Skeletal muscle tissue (tissue), 4 donors: ENCODE measurements around the gene TFF3. TPM values are rescaled to one million over a fixed set of nuclear protein-coding genes. Genes with fewer than 3 reads are reported as not detected.

Experiments
- H3K27ac ChIP-seq: one replicate; pipeline ENCODE4 v1.7.0; 2013; ENCODE audit warnings: mild to moderate bottlenecking, low read depth, low read length, inconsistent platforms
- H3K27me3 ChIP-seq, 3 donors: one replicate each; pipeline ENCODE4 v1.7.0; 2013; ENCODE audit warnings: low read length in 3 of 3; ENCODE audit not compliant: control insufficient read depth in 3 of 3, insufficient read depth in 3 of 3
- H3K36me3 ChIP-seq, 3 donors: one replicate each; pipeline ENCODE4 v1.7.0; 2013; ENCODE audit warnings: low read length in 3 of 3; ENCODE audit not compliant: control insufficient read depth in 3 of 3, insufficient read depth in 3 of 3
- H3K4me1 ChIP-seq, 3 donors: one replicate each; pipeline ENCODE4 v1.7.0; 2013; ENCODE audit warnings: low read length in 3 of 3, mild to moderate bottlenecking in 3 of 3; ENCODE audit not compliant: control insufficient read depth in 3 of 3, insufficient read depth in 3 of 3
- H3K4me3 ChIP-seq, 3 donors: one replicate each; pipeline ENCODE4 v1.7.0; 2013; ENCODE audit warnings: low read length in 3 of 3
- H3K9ac ChIP-seq, 3 donors: one replicate each; pipeline ENCODE4 v1.7.0; 2013; ENCODE audit warnings: low read length in 3 of 3, mild to moderate bottlenecking in 3 of 3, moderate library complexity in 2 of 3, low read depth in 1 of 3
- H3K9me3 ChIP-seq, 3 donors: one replicate each; pipeline ENCODE4 v1.7.0; 2013; ENCODE audit warnings: low read length in 3 of 3; ENCODE audit not compliant: control insufficient read depth in 3 of 3
- total RNA-seq: library from RNA; depleted of rRNA; stranded (reverse); fragments of >200 nt; gene quantifications from one replicate; pipeline ENCODE4 v1.2.3, GENCODE V29; 2014
- donor health status: Osteomylitis.

TFF3 gene
- total RNA-seq, 1 donor from 2014 or later: 5.2 TPM

DNA sequence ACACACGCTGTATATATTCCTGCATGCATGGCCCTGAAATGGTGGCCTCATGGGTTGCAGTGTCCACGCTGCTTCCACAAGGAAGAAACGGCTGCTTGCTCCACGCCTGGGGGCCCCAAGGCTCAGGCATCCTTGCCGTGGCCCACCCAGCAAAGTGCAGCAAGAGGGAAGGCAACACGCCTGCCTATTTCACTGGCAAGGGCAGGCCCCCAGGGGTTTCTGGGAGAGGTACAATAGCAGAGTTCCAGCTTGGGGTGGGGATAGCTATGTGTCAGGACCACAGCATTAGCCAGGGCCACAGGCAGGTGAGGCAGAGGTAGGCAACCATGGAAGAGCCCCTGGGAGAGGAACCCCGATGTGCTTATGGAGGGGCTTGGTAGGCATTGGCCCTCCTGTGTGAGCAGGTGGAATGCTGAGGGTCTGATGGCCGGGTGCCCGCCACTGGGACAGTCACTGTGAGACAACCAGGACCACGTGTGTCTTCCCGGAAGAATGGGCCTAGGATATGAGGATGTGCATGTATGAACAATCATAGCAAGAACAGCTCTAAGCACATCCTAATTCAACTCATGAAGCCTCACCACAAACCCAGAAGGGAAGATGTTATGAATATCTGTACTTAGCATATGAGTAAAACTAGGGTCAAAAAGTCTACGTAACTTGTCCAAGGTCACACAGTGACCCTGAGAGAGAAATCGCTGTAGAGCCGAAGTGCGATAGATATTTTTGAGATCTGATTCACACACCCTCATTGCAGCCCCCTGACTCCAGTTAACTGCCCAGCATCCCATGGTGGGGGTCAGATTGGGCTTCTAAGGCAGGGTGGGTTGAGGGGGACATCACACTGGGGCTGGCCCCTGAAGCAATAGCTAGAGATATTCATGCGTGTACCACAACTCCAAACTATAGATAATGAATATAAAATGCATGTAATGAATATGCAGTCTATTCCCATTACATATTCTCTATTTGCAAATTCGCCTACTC, 23.8 kb upstream of the TFF3 start:
- Histone ChIP-seq H3K36me3 (no peaks in the 10 kb centered on the region), H3K9me3 (no peaks in the 10 kb centered on the region), H3K9ac (no peak overlapping the region), H3K4me3 (no peak overlapping the region), H3K4me1 (peaks cover 0 to 6% (median 0%) of the 10 kb centered on the region in 3 donors), H3K27me3 (peaks cover 3 to 19% (median 8%) of the 10 kb centered on the region in 3 donors), H3K27ac (no peak overlapping the region)

DNA sequence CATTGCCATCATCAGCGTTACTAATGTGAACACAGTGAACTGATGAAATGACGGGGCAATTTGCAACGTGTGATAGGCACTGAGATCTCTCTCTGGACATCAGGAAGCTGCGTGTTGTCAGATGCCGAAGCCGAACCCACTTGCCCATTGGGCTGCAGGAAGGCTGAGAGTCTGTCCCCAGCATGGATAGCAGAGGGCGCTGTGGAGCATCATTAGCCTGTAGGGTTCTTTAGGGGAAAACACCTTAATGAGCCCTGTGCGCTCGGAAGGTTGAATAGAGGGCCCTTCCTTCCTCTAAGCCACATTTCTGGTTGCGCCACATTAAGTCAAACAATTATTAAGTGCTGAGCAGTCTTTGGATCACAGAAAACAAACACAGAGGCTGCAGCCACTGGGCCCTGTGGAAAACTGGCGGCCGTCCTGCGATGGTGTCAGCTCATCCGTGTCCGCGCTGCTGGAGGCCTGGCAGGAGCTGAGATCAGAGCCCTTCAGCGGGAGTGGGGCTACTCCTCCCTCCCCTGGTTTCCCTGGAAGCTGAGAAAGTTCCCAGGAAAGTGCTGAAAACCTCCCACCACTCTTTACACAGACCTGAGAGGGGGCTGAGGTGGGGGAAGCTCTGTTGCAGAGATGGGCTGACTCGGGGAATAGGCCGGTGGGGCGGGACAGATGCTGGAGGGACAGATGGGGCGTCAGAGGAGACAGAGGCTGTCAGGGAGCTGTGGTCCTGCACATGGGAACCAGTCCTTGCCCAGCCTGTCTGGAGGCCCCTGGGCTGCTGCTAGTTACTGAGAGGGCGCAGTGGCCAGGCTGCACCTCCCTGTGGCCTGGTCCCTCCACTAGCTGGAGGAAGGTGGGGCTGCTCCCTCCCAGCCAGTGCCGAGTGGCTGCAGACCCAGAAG, 22.9 kb upstream of the TFF3 start:
- peaks cover 0 to 6% (median 0%) of the 10 kb centered on the region in 3 donors for H3K4me1 ChIP-seq
- peak overlapping the region in 1 of 3 donors; percentile 35 for H3K4me3 ChIP-seq
- no peaks in the 10 kb centered on the region for H3K36me3 ChIP-seq
- H3K9me3 ChIP-seq: no peaks in the 10 kb centered on the region
- H3K9ac ChIP-seq: peak overlapping the region in 1 of 3 donors; percentile 40
- H3K27me3 ChIP-seq: peaks cover 3 to 19% (median 6%) of the 10 kb centered on the region in 3 donors
- no peak overlapping the region for H3K27ac ChIP-seq

DNA sequence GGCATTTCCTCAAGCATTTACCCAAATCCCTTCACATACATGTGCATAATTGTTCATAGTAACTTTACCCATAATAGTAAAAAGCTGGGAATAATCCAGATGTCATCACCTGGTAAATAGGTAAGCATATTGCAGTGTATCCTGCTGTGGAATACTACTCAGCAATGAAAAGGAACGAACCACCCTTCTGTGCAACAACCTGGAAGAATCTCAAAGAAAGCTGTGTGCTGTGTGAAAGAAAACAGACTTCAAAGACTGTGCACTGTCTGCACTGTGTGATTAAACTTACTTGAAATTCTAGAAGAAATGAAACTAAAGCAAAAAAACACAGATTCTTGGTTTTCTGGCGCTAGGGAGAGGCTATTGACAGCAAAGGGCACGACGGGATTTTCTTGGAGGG, 22.1 kb upstream of the TFF3 start:
- no peaks in the 10 kb centered on the region for H3K36me3 ChIP-seq
- peaks cover 0 to 4% (median 1%) of the 10 kb centered on the region in 3 donors for H3K9me3 ChIP-seq
- H3K27me3 ChIP-seq: peaks cover 3 to 26% (median 6%) of the 10 kb centered on the region in 3 donors
- peaks cover 0 to 6% (median 0%) of the 10 kb centered on the region in 3 donors for H3K4me1 ChIP-seq
- no peak overlapping the region for H3K27ac ChIP-seq
- no peak overlapping the region for H3K9ac ChIP-seq
- H3K4me3 ChIP-seq: no peak overlapping the region

- peaks cover 0 to 6% (median 0%) of the 10 kb centered on the region in 3 donors for H3K4me1 ChIP-seq
- H3K9ac ChIP-seq: no peak overlapping the region
- H3K27me3 ChIP-seq: peaks cover 3 to 26% (median 6%) of the 10 kb centered on the region in 3 donors
- no peak overlapping the region for H3K4me3 ChIP-seq
- peaks cover 2 to 6% (median 6%) of the 10 kb centered on the region in 3 donors for H3K9me3 ChIP-seq
- H3K36me3 ChIP-seq: no peaks in the 10 kb centered on the region
- no peak overlapping the region for H3K27ac ChIP-seq
These were observed 20.8 kb upstream of the TFF3 start for GRCh38 chr21:42336054-42336453.

- peaks cover 3 to 20% (median 6%) of the 10 kb centered on the region in 3 donors for H3K27me3 ChIP-seq
- H3K4me1 ChIP-seq: no peaks in the 10 kb centered on the region
- no peak overlapping the region for H3K4me3 ChIP-seq
- no peak overlapping the region for H3K27ac ChIP-seq
- peaks cover 2 to 6% (median 6%) of the 10 kb centered on the region in 3 donors for H3K9me3 ChIP-seq
- H3K36me3 ChIP-seq: no peaks in the 10 kb centered on the region
- no peak overlapping the region for H3K9ac ChIP-seq
These were observed 17.5 kb upstream of the TFF3 start for GRCh38 chr21:42332557-42333317.

DNA sequence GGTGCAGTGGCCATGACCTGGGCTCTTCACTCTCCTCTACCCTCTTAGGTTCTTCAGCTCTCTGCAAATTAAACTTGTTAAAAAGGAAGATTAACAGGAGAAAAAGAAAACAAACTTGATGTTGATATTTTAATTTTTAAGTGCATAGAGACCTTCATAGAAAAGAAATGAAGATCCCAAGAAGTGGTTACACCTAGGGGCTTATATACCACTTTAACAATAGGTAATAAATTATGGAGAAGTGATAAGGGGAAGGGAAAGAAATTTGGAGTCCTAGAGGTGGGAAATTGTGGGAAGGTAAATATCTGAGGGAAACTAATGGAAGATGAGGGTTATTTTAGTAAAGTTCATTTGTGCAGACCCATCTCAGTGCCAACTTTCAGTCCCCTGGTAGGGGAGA, 16.5 kb upstream of the TFF3 start:
- Histone ChIP-seq H3K9me3 (peaks cover 2 to 6% (median 6%) of the 10 kb centered on the region in 3 donors), H3K27me3 (peaks cover 3 to 17% (median 6%) of the 10 kb centered on the region in 3 donors), H3K9ac (no peak overlapping the region), H3K36me3 (no peaks in the 10 kb centered on the region), H3K4me1 (no peaks in the 10 kb centered on the region), H3K27ac (no peak overlapping the region), H3K4me3 (no peak overlapping the region)

DNA sequence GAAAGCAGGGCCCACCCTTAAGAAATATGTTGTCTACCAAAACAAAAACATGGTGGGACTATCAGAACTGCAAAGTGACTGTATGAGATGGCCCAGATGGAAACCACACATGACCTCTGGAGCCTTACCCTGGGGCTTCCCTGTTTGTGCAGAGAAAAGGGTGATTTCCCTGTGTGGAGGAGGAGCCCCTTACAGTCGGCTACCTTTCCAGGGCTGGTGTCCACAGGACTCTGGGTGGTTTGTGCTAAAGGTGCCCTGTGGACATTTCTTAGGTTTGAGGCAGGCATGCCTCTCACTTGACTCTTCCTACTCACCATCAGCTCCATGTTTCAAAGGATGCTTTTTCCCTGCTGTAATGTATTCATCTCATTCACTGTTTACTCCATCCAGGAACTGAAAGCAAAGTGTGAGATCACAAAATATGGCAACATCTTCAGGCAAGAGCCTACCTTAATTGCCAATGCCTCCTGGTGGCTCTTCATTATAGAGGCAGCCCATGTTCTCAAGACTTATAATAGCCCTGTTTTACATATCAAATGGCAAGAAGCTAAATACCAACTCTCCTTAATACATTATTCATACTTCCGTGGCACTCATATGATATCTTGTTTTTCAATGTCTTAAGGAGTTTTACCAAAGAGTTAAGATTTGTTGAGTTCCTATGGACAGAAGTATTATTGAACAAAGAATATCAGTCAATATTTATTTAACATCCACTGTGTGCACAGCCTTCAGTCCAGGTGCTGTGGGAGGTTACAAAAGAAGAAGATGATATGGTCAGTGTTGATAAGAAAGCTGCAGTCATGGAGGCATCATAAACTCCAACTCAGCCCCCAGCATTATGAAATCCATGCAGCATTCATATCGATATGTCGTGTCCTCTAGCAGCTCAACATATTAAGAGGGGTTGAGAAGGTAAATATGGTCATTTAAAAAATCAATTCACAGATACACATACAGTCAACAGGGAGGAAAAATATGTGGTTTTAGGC, 15.5 kb upstream of the TFF3 start:
- H3K4me1 ChIP-seq: no peaks in the 10 kb centered on the region
- H3K36me3 ChIP-seq: no peaks in the 10 kb centered on the region
- H3K27me3 ChIP-seq: peaks cover 0 to 9% (median 2%) of the 10 kb centered on the region in 3 donors
- no peak overlapping the region for H3K27ac ChIP-seq
- H3K9ac ChIP-seq: no peak overlapping the region
- peaks cover 2 to 6% (median 6%) of the 10 kb centered on the region in 3 donors for H3K9me3 ChIP-seq
- no peak overlapping the region for H3K4me3 ChIP-seq

GRCh38 chr21:42324896-42325295, 9.7 kb upstream of the TFF3 start:
- Histone ChIP-seq H3K36me3 (no peaks in the 10 kb centered on the region), H3K27me3 (peaks cover 4 to 8% (median 8%) of the 10 kb centered on the region in 3 donors), H3K9ac (no peak overlapping the region), H3K9me3 (peaks cover 0 to 2% (median 0%) of the 10 kb centered on the region in 3 donors), H3K4me3 (no peak overlapping the region), H3K27ac (no peak overlapping the region), H3K4me1 (peaks cover 0 to 1% (median 0%) of the 10 kb centered on the region in 3 donors)
